SK-N-MC (cell line): ENCODE data around the gene ART3.

ENCODE experiments used
- EZH2 ChIP-seq: fragments of 200-600 bp; sonication (generic); IDR thresholded peaks from one replicate; pipeline ENCODE4 v1.6.1; 2017; ENCODE audit warnings: antibody characterized with exemption
- POLR2AphosphoS5 ChIP-seq: IDR thresholded peaks from 2 replicates; pipeline ENCODE4 v1.6.1; 2012; ENCODE audit warnings: mild to moderate bottlenecking, low read depth, low read length, borderline replicate concordance

- TF ChIP-seq POLR2AphosphoS5 = no peak
- TF ChIP-seq EZH2 = no peak
Observed at GRCh38 chr4:76036855-76037254, 37.7 kb upstream of the ART3 start.
